Upper lobe of right lung (tissue), 1 donor: ENCODE measurements around the gene PLB1. TPM values are rescaled to one million over a fixed set of nuclear protein-coding genes. Genes with fewer than 3 reads are reported as not detected.

ENCODE experiments used
- ATAC-seq: fragments of 200-7000 bp; cut with Tn5 transposase; one replicate; pipeline ENCODE4 v1.9.1; 2020; ENCODE audit warnings: mild to moderate bottlenecking, moderate library complexity
- DNase-seq: peaks from one replicate; pipeline ENCODE4 v3.0.0-alpha.2; 2020
- H3K27ac ChIP-seq: fragments of 200-600 bp; one replicate; pipeline ENCODE4 v1.8.0; 2022
- H3K27me3 ChIP-seq: fragments of 200-600 bp; one replicate; pipeline ENCODE4 v1.8.0; 2022; ENCODE audit warnings: mild to moderate bottlenecking
- H3K36me3 ChIP-seq: fragments of 200-600 bp; one replicate; pipeline ENCODE4 v1.8.0; 2022
- H3K4me1 ChIP-seq: fragments of 200-600 bp; one replicate; pipeline ENCODE4 v1.8.0; 2022
- H3K4me3 ChIP-seq: fragments of 200-600 bp; one replicate; pipeline ENCODE4 v1.8.0; 2022; ENCODE audit warnings: mild to moderate bottlenecking
- H3K9me3 ChIP-seq: fragments of 200-600 bp; one replicate; pipeline ENCODE4 v1.8.0; 2022
- CTCF ChIP-seq: fragments of 200-600 bp; IDR thresholded peaks from one replicate; pipeline ENCODE4 v1.8.0; 2022; ENCODE audit warnings: antibody characterized with exemption
- intact Hi-C: fragments of 100-400 bp; cut with DNase I; formaldehyde crosslinking; loops from one replicate; pipeline ENCODE4 v1.11.0; 2022
- total RNA-seq: library from RNA; stranded (reverse); fragmentation: NEBNext Ultra II Directional; extraction: Animal tissue kit (Norgen Biotek cat#: 25700); gene quantifications from one replicate; pipeline ENCODE4 v1.2.1, GENCODE V29; 2021
- donor health status: DM: no; HTN: yes; CAD: no; lungs with severe emphysema.

Gene PLB1
- total RNA-seq, 1 donor from 2014 or later, result 4.2 TPM

DNA sequence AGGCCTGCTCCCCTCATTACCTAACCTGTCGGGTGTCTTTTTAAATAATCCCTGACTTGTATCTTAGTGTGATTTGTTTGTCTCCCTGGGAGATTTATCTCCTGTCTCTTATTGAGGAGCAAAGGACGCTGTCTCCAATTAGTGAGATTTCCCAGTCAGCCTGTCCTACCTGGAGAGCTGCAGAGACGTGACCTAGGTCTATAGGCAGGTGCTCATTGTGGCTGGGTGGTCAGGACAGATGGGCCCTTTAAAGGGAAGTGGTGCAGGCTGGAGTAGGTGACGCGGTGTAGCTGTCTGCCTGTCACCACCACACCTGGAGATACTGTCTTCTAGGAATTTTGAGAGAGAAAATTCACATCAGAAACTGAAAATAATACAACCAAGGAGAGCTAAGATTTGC lies 28.0 kb downstream of the PLB1 start:
- Histone ChIP-seq H3K9me3 (no peaks in the 10 kb centered on the region), H3K4me1 (no peaks in the 10 kb centered on the region), H3K36me3 (no peaks in the 10 kb centered on the region), H3K27me3 (peaks cover 15% of the 10 kb centered on the region), H3K27ac (no peak overlapping the region), H3K4me3 (no peak overlapping the region)
- intact Hi-C loops, result no loop called here
- no peak for TF ChIP-seq CTCF
- DNase-seq, result no peak
- no peak for ATAC-seq

DNA sequence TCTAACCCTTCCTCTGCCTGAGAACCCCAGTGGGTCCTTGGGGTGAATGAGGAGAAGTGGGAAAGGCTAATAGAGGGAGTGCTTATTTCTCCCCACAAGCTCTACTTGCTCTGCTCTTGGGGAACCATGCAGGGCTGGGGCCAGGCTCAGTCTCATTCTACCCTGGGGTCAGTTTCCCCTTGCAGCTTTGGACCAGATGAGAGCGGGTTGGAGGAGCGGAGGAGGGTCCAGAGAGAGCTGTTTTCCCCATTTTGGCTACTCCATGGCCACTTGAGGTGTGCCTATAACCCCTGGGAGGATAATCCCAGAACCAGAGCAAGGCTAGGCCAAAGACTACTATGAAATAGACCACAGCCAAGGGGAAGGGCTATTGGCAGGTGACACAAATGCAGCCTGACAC lies 29.6 kb downstream of the PLB1 start:
- Histone ChIP-seq H3K4me3 (no peak overlapping the region), H3K4me1 (no peaks in the 10 kb centered on the region), H3K9me3 (no peaks in the 10 kb centered on the region), H3K27me3 (peaks cover 9% of the 10 kb centered on the region), H3K36me3 (no peaks in the 10 kb centered on the region), H3K27ac (no peak overlapping the region)
- no peak for TF ChIP-seq CTCF
- intact Hi-C loops, result no loop called here
- ATAC-seq (no peak), DNase-seq (no peak)

DNA sequence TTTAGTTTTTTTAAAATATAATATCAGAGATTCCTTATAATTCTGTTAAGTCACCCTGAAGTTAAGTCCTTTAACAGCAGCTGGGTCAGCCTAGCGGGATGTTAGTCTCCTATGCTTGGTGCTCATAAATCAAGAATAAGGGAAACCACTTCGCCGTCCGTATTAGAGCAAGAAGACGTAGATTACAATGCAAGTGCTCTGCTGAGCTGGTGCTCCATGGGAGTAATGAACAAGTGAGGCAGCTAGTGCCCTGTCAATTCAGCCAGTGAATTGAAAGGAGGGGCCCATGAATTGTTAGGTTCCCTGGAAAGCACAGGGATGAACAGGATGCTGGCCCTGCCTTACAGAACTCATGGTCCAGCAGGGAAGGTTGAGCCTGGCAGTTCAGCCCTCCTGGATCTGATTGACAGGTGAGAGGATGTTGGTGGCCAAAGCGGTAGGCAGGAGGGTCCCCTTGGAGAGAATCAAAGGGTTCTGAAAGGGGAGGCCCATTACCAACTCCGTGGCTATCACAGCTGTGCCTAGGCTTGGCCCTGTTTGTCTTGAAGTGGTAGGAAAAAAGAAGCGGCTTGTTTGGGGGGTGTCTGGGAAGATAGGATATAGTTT lies 30.8 kb downstream of the PLB1 start:
- Histone ChIP-seq H3K36me3 (no peaks in the 10 kb centered on the region), H3K27me3 (peaks cover 9% of the 10 kb centered on the region), H3K9me3 (no peaks in the 10 kb centered on the region), H3K4me1 (no peaks in the 10 kb centered on the region), H3K27ac (no peak overlapping the region), H3K4me3 (no peak overlapping the region)
- no peak for TF ChIP-seq CTCF
- no peak for DNase-seq
- ATAC-seq, result no peak
- intact Hi-C loops, result no loop called here

GRCh38 chr2:28527196-28527595 lies 31.3 kb downstream of the PLB1 start:
- H3K27ac ChIP-seq, result no peak overlapping the region
- ATAC-seq (no peak), DNase-seq (no peak)
- TF ChIP-seq CTCF, result no peak
- no peaks in the 10 kb centered on the region for H3K9me3 ChIP-seq
- H3K27me3 ChIP-seq, result peaks cover 9% of the 10 kb centered on the region
- intact Hi-C loops, result no loop called here
- no peak overlapping the region for H3K4me3 ChIP-seq
- H3K4me1 ChIP-seq, result no peaks in the 10 kb centered on the region
- no peaks in the 10 kb centered on the region for H3K36me3 ChIP-seq

DNA sequence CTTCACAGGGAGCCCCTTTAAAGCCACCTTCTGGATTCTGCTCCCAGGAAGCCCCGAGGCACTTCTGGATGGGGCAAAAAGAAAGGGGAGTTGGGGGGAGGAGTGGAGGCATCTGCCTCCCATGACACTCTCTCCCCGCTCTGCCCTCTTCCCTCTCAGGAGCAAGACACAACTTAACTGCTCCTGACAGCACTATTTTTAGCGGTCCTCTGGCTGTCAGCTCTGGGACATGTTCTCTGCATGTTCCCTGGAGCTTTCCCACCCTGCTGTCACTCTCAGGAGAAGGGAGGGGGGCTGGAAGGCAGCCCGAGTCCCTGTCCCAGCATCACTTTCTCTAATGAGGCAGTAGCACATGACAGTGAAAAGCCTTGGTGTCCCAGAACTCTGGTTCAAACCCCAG lies 32.3 kb downstream of the PLB1 start:
- no peak for TF ChIP-seq CTCF
- H3K36me3 ChIP-seq, result no peaks in the 10 kb centered on the region
- ATAC-seq (no peak), DNase-seq (no peak)
- no peaks in the 10 kb centered on the region for H3K9me3 ChIP-seq
- no peaks in the 10 kb centered on the region for H3K27me3 ChIP-seq
- no peak overlapping the region for H3K27ac ChIP-seq
- no peak overlapping the region for H3K4me3 ChIP-seq
- no peaks in the 10 kb centered on the region for H3K4me1 ChIP-seq
- intact Hi-C loops, result no loop called here

DNA sequence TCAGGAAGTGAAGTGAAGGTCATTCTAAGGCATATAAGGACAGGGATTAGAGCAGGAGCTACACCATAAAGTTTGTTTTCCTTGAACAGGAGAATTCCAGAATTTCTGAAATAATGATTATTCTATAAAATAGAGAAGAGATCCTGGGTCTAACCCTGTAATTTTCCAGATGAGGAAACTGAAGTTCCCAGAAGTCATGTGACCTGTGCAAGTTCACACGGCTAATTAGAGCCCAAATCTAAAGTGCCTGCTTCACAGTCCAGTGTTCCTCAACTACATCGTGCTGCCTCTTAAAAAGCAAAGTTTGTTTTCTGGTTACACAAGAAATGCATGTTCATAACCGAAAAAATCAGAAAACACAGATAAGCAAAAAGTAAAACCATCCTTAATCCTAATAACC lies 34.9 kb downstream of the PLB1 start:
- no peak for TF ChIP-seq CTCF
- H3K4me1 ChIP-seq, result no peaks in the 10 kb centered on the region
- ATAC-seq (no peak), DNase-seq (no peak)
- H3K4me3 ChIP-seq, result no peak overlapping the region
- H3K9me3 ChIP-seq, result no peaks in the 10 kb centered on the region
- H3K27ac ChIP-seq, result no peak overlapping the region
- intact Hi-C loops, result no loop called here
- H3K36me3 ChIP-seq, result no peaks in the 10 kb centered on the region
- H3K27me3 ChIP-seq, result no peaks in the 10 kb centered on the region
